ENCODE measurements around the gene SYNJ2.

Gene SYNJ2

GRCh38 chr6:157996918-157997702 is 15.4 kb downstream of the SYNJ2 start:
- Mint-ChIP-seq H3K27ac (no peak overlapping the region), H3K4me1 (ENCODE audit: low read depth) (peaks cover 50% of the 10 kb centered on the region), H3K4me3 (no peak overlapping the region), H3K36me3 (peaks cover 10% of the 10 kb centered on the region), H3K9me3 (ENCODE audit: low read depth) (no peaks in the 10 kb centered on the region), H3K27me3 (no peaks in the 10 kb centered on the region)

- H3K9me3 Mint-ChIP-seq (ENCODE audit: low read depth): no peaks in the 10 kb centered on the region
- peaks cover 10% of the 10 kb centered on the region for H3K36me3 Mint-ChIP-seq
- H3K27me3 Mint-ChIP-seq: no peaks in the 10 kb centered on the region
- H3K27ac Mint-ChIP-seq: no peak overlapping the region
- no peak overlapping the region for H3K4me3 Mint-ChIP-seq
- peaks cover 54% of the 10 kb centered on the region for H3K4me1 Mint-ChIP-seq (ENCODE audit: low read depth)
These were observed 16.4 kb downstream of the SYNJ2 start for GRCh38 chr6:157997893-157998608.

- Mint-ChIP-seq H3K9me3 (ENCODE audit: low read depth) (no peaks in the 10 kb centered on the region), H3K4me3 (no peak overlapping the region), H3K4me1 (ENCODE audit: low read depth) (peaks cover 56% of the 10 kb centered on the region), H3K27ac (no peak overlapping the region), H3K36me3 (peaks cover 10% of the 10 kb centered on the region), H3K27me3 (no peaks in the 10 kb centered on the region)
These were observed 17.1 kb downstream of the SYNJ2 start for GRCh38 chr6:157998707-157999167.

- Mint-ChIP-seq H3K36me3 (peaks cover 10% of the 10 kb centered on the region), H3K27me3 (no peaks in the 10 kb centered on the region), H3K4me3 (no peak overlapping the region), H3K9me3 (ENCODE audit: low read depth) (no peaks in the 10 kb centered on the region), H3K27ac (no peak overlapping the region), H3K4me1 (ENCODE audit: low read depth) (peaks cover 56% of the 10 kb centered on the region)
These were observed 17.7 kb downstream of the SYNJ2 start for GRCh38 chr6:157999168-158000051.

GRCh38 chr6:158000530-158001307 is 19.1 kb downstream of the SYNJ2 start:
- Mint-ChIP-seq H3K4me1 (ENCODE audit: low read depth) (peaks cover 56% of the 10 kb centered on the region), H3K4me3 (no peak overlapping the region), H3K27ac (no peak overlapping the region), H3K36me3 (peaks cover 10% of the 10 kb centered on the region), H3K9me3 (ENCODE audit: low read depth) (no peaks in the 10 kb centered on the region), H3K27me3 (no peaks in the 10 kb centered on the region)

GRCh38 chr6:158002249-158002950 is 20.7 kb downstream of the SYNJ2 start:
- Mint-ChIP-seq H3K9me3 (ENCODE audit: low read depth) (no peaks in the 10 kb centered on the region), H3K4me1 (ENCODE audit: low read depth) (peaks cover 54% of the 10 kb centered on the region), H3K27ac (no peak overlapping the region), H3K4me3 (no peak overlapping the region), H3K27me3 (no peaks in the 10 kb centered on the region), H3K36me3 (peaks cover 9% of the 10 kb centered on the region)

- peaks cover 58% of the 10 kb centered on the region for H3K4me1 Mint-ChIP-seq (ENCODE audit: low read depth)
- H3K4me3 Mint-ChIP-seq: peak overlapping the region; percentile 34
- H3K36me3 Mint-ChIP-seq: peaks cover 11% of the 10 kb centered on the region
- no peaks in the 10 kb centered on the region for H3K27me3 Mint-ChIP-seq
- H3K9me3 Mint-ChIP-seq (ENCODE audit: low read depth): no peaks in the 10 kb centered on the region
- peak overlapping the region; percentile 59 for H3K27ac Mint-ChIP-seq
These were observed 21.5 kb downstream of the SYNJ2 start for GRCh38 chr6:158002951-158003853.

- Mint-ChIP-seq H3K27ac (peak overlapping the region; percentile 77), H3K36me3 (peaks cover 13% of the 10 kb centered on the region), H3K4me3 (peak overlapping the region; percentile 10), H3K4me1 (ENCODE audit: low read depth) (peaks cover 62% of the 10 kb centered on the region), H3K9me3 (ENCODE audit: low read depth) (no peaks in the 10 kb centered on the region), H3K27me3 (no peaks in the 10 kb centered on the region)
These were observed 22.4 kb downstream of the SYNJ2 start for GRCh38 chr6:158003910-158004700.

- no peak overlapping the region for H3K27ac Mint-ChIP-seq
- no peak overlapping the region for H3K4me3 Mint-ChIP-seq
- H3K9me3 Mint-ChIP-seq (ENCODE audit: low read depth): no peaks in the 10 kb centered on the region
- H3K27me3 Mint-ChIP-seq: no peaks in the 10 kb centered on the region
- peaks cover 13% of the 10 kb centered on the region for H3K36me3 Mint-ChIP-seq
- H3K4me1 Mint-ChIP-seq (ENCODE audit: low read depth): peaks cover 64% of the 10 kb centered on the region
These were observed 23.0 kb downstream of the SYNJ2 start for GRCh38 chr6:158004701-158005095.

GRCh38 chr6:158005626-158006180 is 24.0 kb downstream of the SYNJ2 start:
- Mint-ChIP-seq H3K27me3 (no peaks in the 10 kb centered on the region), H3K4me1 (ENCODE audit: low read depth) (peaks cover 73% of the 10 kb centered on the region), H3K27ac (no peak overlapping the region), H3K36me3 (peaks cover 13% of the 10 kb centered on the region), H3K9me3 (ENCODE audit: low read depth) (no peaks in the 10 kb centered on the region), H3K4me3 (no peak overlapping the region)

- Mint-ChIP-seq H3K27ac (no peak overlapping the region), H3K36me3 (peaks cover 13% of the 10 kb centered on the region), H3K9me3 (ENCODE audit: low read depth) (no peaks in the 10 kb centered on the region), H3K4me3 (no peak overlapping the region), H3K4me1 (ENCODE audit: low read depth) (peaks cover 75% of the 10 kb centered on the region), H3K27me3 (no peaks in the 10 kb centered on the region)
These were observed 24.7 kb downstream of the SYNJ2 start for GRCh38 chr6:158006331-158006730.

GRCh38 chr6:158006821-158007570 is 25.3 kb downstream of the SYNJ2 start:
- Mint-ChIP-seq H3K36me3 (peaks cover 9% of the 10 kb centered on the region), H3K9me3 (ENCODE audit: low read depth) (no peaks in the 10 kb centered on the region), H3K27me3 (no peaks in the 10 kb centered on the region), H3K27ac (no peak overlapping the region), H3K4me3 (no peak overlapping the region), H3K4me1 (ENCODE audit: low read depth) (peaks cover 77% of the 10 kb centered on the region)
